Gastrocnemius medialis (tissue), 4 donors: ENCODE measurements around the gene WBP2NL. TPM values are rescaled to one million over a fixed set of nuclear protein-coding genes. Genes with fewer than 3 reads are reported as not detected.
"Not testable (repeated sequence)": the region's sequence is repeated elsewhere in the genome, so short reads cannot be mapped to it uniquely, and the experiment has no call there.

Experiments used
- ATAC-seq, 2 donors: fragments of 150-250 bp; one replicate each; pipeline ENCODE4 v1.9.1; 2016
- DNase-seq, 2 donors: peaks; one replicate each; pipeline ENCODE4 v3.0.0-alpha.2; 2019
- H3K27ac ChIP-seq, 4 donors: fragments of 200-600 bp; sonication (generic); 1 replicate in 1 of 4; 2 replicates in 3 of 4; pipeline ENCODE4 v1.5.1; 2016 to 2018; ENCODE audit warnings: mild to moderate bottlenecking in 2 of 4, moderate library complexity in 1 of 4
- H3K27me3 ChIP-seq, 3 donors: fragments of 200-600 bp; sonication (generic) in 2 of 3; 1 replicate in 1 of 3; 2 replicates in 2 of 3; pipeline versions ENCODE4 v1.5.1 to v1.6.0; 2016 to 2019; ENCODE audit warnings: mild to moderate bottlenecking in 1 of 3, moderate library complexity in 1 of 3
- H3K36me3 ChIP-seq, 2 donors: fragments of 200-600 bp; sonication (generic) in 1 of 2; one replicate each; pipeline ENCODE4 v1.5.1; 2017 to 2018
- H3K4me1 ChIP-seq, 2 donors: fragments of 200-600 bp; sonication (generic) in 1 of 2; one replicate each; pipeline ENCODE4 v1.5.1; 2016 to 2017; ENCODE audit warnings: mild to moderate bottlenecking in 2 of 2
- H3K4me3 ChIP-seq, 4 donors: fragments of 200-600 bp; sonication (generic) in 3 of 4; 1 replicate in 1 of 4; 2 replicates in 3 of 4; pipeline ENCODE4 v1.5.1; 2016 to 2019; ENCODE audit warnings: mild to moderate bottlenecking in 2 of 4
- H3K9me3 ChIP-seq, 3 donors: fragments of 200-600 bp; sonication (generic) in 2 of 3; 1 replicate in 1 of 3; 2 replicates in 2 of 3; pipeline ENCODE4 v1.5.1; 2016 to 2019
- CTCF ChIP-seq, 5 experiments: fragments of 450-650 bp in 3 of 5; fragments of 200-600 bp in 2 of 5; sonication (generic) in 2 of 5; IDR thresholded peaks in 4 of 5; conservative IDR thresholded peaks in 1 of 5; 1 replicate in 4 of 5; 2 replicates in 1 of 5; pipeline ENCODE4 v1.5.1; 2016 to 2019; ENCODE audit warnings: antibody characterized with exemption in 5 of 5, mild to moderate bottlenecking in 3 of 5, moderate library complexity in 3 of 5
- POLR2A ChIP-seq, 2 donors: fragments of 450-650 bp; IDR thresholded peaks; one replicate each; pipeline ENCODE4 v1.6.1; 2017; ENCODE audit warnings: antibody characterized with exemption in 2 of 2, mild to moderate bottlenecking in 2 of 2, moderate library complexity in 2 of 2
- in situ Hi-C, 4 donors: fragments of 200-750 bp; cut with MboI; loops; one replicate each; pipeline versions ENCODE4 v1.15.0 to v1.8.0; 2017; ENCODE audit warnings: low sequenced_read_pairs in 4 of 4
- intact Hi-C: fragments of 100-400 bp; cut with DNase I; formaldehyde crosslinking; loops from one replicate; pipeline ENCODE4 v1.15.1; 2023; ENCODE audit warnings: low total_unique reads
- total RNA-seq, 4 donors: library from RNA; depleted of rRNA; stranded (reverse); fragments of >200 nt; gene quantifications; one replicate each; pipeline versions ENCODE4 v1.1.0 to v1.2.3, GENCODE V29; 2016

The WBP2NL gene
- total RNA-seq, 4 donors from 2014 or later, result 0.27 to 0.59 (median 0.31) TPM; not detected in 1

GRCh38 chr22:42069801-42070516 is 71.4 kb downstream of the WBP2NL start:
- Histone ChIP-seq H3K36me3 (peaks cover 0 to 29% of the 10 kb centered on the region in 2 donors), H3K27ac (peak overlapping the region; percentile 86 to 91 (median 88)), H3K27me3 (no peaks in the 10 kb centered on the region), H3K4me1 (peaks cover 11 to 26% of the 10 kb centered on the region in 2 donors), H3K9me3 (no peaks in the 10 kb centered on the region), H3K4me3 (peak overlapping the region; percentile 64 to 81 (median 72))
- intact Hi-C loops, result loop anchor here (2.0 to 10.0 kb wide), 3 partner anchors 123 to 975 kb away; partner anchors contain the start of genes CENPM and EP300
- in situ Hi-C loops, result no loop called here
- TF ChIP-seq POLR2A (IDR thresholded peaks at IDR 0.05), result no peak
- no peak for TF ChIP-seq CTCF (IDR thresholded peaks at IDR 0.05 in 4 of 5, conservative IDR thresholded peaks at IDR 0.05 in 1 of 5)
- DNase-seq (no peak), ATAC-seq (peak; percentile 2 to 5)

GRCh38 chr22:42070517-42071422 is 72.2 kb downstream of the WBP2NL start, which contains the start of gene NAGA:
TSS of gene NAGA (minus strand) at chr22:42070812. CDS start at chr22:42070297, 515 bp downstream.
- peak within 1 kb of the TSS; percentile 86 to 91 (median 88) for H3K27ac ChIP-seq
- in situ Hi-C loops (no loop called here), intact Hi-C loops (loop anchor here (2.0 to 10.0 kb wide), 3 partner anchors 124 to 976 kb away; partner anchors contain the start of genes CENPM and EP300)
- H3K27me3 ChIP-seq, result no peaks in the 10 kb centered on the region
- H3K9me3 ChIP-seq, result no peaks in the 10 kb centered on the region
- ATAC-seq (peak; percentile 97), DNase-seq (peak; percentile 95 to 96)
- TF ChIP-seq POLR2A (IDR thresholded peaks at IDR 0.05) (peak; percentile 68 to 88), CTCF (IDR thresholded peaks at IDR 0.05 in 4 of 5, conservative IDR thresholded peaks at IDR 0.05 in 1 of 5) (no peak)
- peaks cover 0 to 20% of the 10 kb centered on the region in 2 donors for H3K36me3 ChIP-seq
- peaks cover 11 to 26% of the 10 kb centered on the region in 2 donors for H3K4me1 ChIP-seq
- H3K4me3 ChIP-seq, result peak within 1 kb of the TSS; percentile 64 to 81 (median 72)

- Histone ChIP-seq H3K4me3 (peak overlapping the region; percentile 64 to 81 (median 72)), H3K27ac (peak overlapping the region in 3 of 4 donors; percentile 86 to 91 (median 89)), H3K4me1 (peaks cover 11 to 26% of the 10 kb centered on the region in 2 donors), H3K36me3 (peaks cover 0 to 13% of the 10 kb centered on the region in 2 donors)
- H3K27me3 ChIP-seq, in situ Hi-C loops, ATAC-seq, DNase-seq, H3K9me3 ChIP-seq: not testable (repeated sequence)
- intact Hi-C loops, result loop anchor here (2.0 to 10.0 kb wide), 3 partner anchors 125 to 977 kb away; partner anchors contain the start of genes CENPM and EP300
Measured at GRCh38 chr22:42071508-42071907, 72.9 kb downstream of the WBP2NL start.

GRCh38 chr22:42072606-42073330 is 74.2 kb downstream of the WBP2NL start:
- no peak for ATAC-seq
- intact Hi-C loops, result loop anchor here (5.0 to 10.0 kb wide), 2 partner anchors 295 to 978 kb away; partner anchors contain the start of gene EP300

More at GRCh38 chr22:42072606-42073330, 74.2 kb downstream of the WBP2NL start:
- in situ Hi-C loops, result no loop called here
- H3K9me3 ChIP-seq, result no peaks in the 10 kb centered on the region
- H3K27ac ChIP-seq, result no peak overlapping the region
- peaks cover 0 to 2% of the 10 kb centered on the region in 2 donors for H3K36me3 ChIP-seq
- peaks cover 11 to 26% of the 10 kb centered on the region in 2 donors for H3K4me1 ChIP-seq
- TF ChIP-seq POLR2A (IDR thresholded peaks at IDR 0.05) (no peak), CTCF (IDR thresholded peaks at IDR 0.05 in 4 of 5, conservative IDR thresholded peaks at IDR 0.05 in 1 of 5) (no peak)
- H3K27me3 ChIP-seq, result no peaks in the 10 kb centered on the region
- no peak overlapping the region for H3K4me3 ChIP-seq
- no peak for DNase-seq
